ENCODE measurements around the gene TMEM135. TPM values are rescaled to one million over a fixed set of nuclear protein-coding genes. Genes with fewer than 3 reads are reported as not detected.

The TMEM135 gene
- total RNA-seq, 2 experiments from 2014 or later = 37.2 to 39.8 TPM

GRCh38 chr11:87057749-87058148 lies 20.0 kb downstream of the TMEM135 start:
- ChIA-PET POLR2A (no interaction called here), CTCF (no interaction called here)
- H3K27me3 Mint-ChIP-seq (ENCODE audit: low read depth) = no peaks in the 10 kb centered on the region
- H3K4me3 Mint-ChIP-seq = no peak overlapping the region
- H3K9me3 Mint-ChIP-seq (ENCODE audit: insufficient read depth) = no peaks in the 10 kb centered on the region
- H3K27ac Mint-ChIP-seq = no peak overlapping the region
- no peak for ATAC-seq
- DNase-seq = no peak
- no peaks in the 10 kb centered on the region for H3K4me1 Mint-ChIP-seq (ENCODE audit: low read depth)
- peaks cover 16% of the 10 kb centered on the region for H3K36me3 Mint-ChIP-seq (ENCODE audit: low read depth)

- no peak for DNase-seq
- Mint-ChIP-seq H3K27ac (no peak overlapping the region), H3K36me3 (ENCODE audit: low read depth) (peaks cover 18% of the 10 kb centered on the region), H3K9me3 (ENCODE audit: insufficient read depth) (no peaks in the 10 kb centered on the region), H3K27me3 (ENCODE audit: low read depth) (no peaks in the 10 kb centered on the region), H3K4me1 (ENCODE audit: low read depth) (no peaks in the 10 kb centered on the region), H3K4me3 (no peak overlapping the region)
- CTCF ChIA-PET = no interaction called here
- POLR2A ChIA-PET = no interaction called here
- ATAC-seq = no peak
These were observed 22.1 kb downstream of the TMEM135 start for GRCh38 chr11:87059596-87060390.

GRCh38 chr11:87061766-87062165 lies 24.0 kb downstream of the TMEM135 start:
- ChIA-PET POLR2A (no interaction called here), CTCF (no interaction called here)
- H3K4me3 Mint-ChIP-seq = no peak overlapping the region
- no peaks in the 10 kb centered on the region for H3K27me3 Mint-ChIP-seq (ENCODE audit: low read depth)
- H3K9me3 Mint-ChIP-seq (ENCODE audit: insufficient read depth) = no peaks in the 10 kb centered on the region
- peaks cover 18% of the 10 kb centered on the region for H3K36me3 Mint-ChIP-seq (ENCODE audit: low read depth)
- H3K27ac Mint-ChIP-seq = no peak overlapping the region
- DNase-seq (no peak), ATAC-seq (no peak)
- no peaks in the 10 kb centered on the region for H3K4me1 Mint-ChIP-seq (ENCODE audit: low read depth)

- ChIA-PET CTCF (no interaction called here), POLR2A (no interaction called here)
- H3K27me3 Mint-ChIP-seq (ENCODE audit: low read depth) = no peaks in the 10 kb centered on the region
- H3K36me3 Mint-ChIP-seq (ENCODE audit: low read depth) = peaks cover 10% of the 10 kb centered on the region
- H3K27ac Mint-ChIP-seq = no peak overlapping the region
- DNase-seq (no peak), ATAC-seq (no peak)
- no peaks in the 10 kb centered on the region for H3K9me3 Mint-ChIP-seq (ENCODE audit: insufficient read depth)
- H3K4me1 Mint-ChIP-seq (ENCODE audit: low read depth) = no peaks in the 10 kb centered on the region
- H3K4me3 Mint-ChIP-seq = no peak overlapping the region
These were observed 26.2 kb downstream of the TMEM135 start for GRCh38 chr11:87063982-87064381.

- H3K9me3 Mint-ChIP-seq (ENCODE audit: insufficient read depth) = no peaks in the 10 kb centered on the region
- DNase-seq = no peak
- no peaks in the 10 kb centered on the region for H3K27me3 Mint-ChIP-seq (ENCODE audit: low read depth)
- CTCF ChIA-PET = interaction anchor here (1.0 kb wide), 1 partner anchor 9 kb away, joined by 5 read pairs; no protein-coding TSS in a partner anchor
- no peak overlapping the region for H3K27ac Mint-ChIP-seq
- POLR2A ChIA-PET = no interaction called here
- no peak overlapping the region for H3K4me3 Mint-ChIP-seq
- H3K4me1 Mint-ChIP-seq (ENCODE audit: low read depth) = no peaks in the 10 kb centered on the region
- no peak for ATAC-seq
- H3K36me3 Mint-ChIP-seq (ENCODE audit: low read depth) = peaks cover 30% of the 10 kb centered on the region
These were observed 35.1 kb downstream of the TMEM135 start for GRCh38 chr11:87072787-87073186.

GRCh38 chr11:87076260-87076783 lies 38.6 kb downstream of the TMEM135 start:
- no peaks in the 10 kb centered on the region for H3K27me3 Mint-ChIP-seq (ENCODE audit: low read depth)
- peaks cover 5% of the 10 kb centered on the region for H3K4me1 Mint-ChIP-seq (ENCODE audit: low read depth)
- DNase-seq = no peak
- no peak overlapping the region for H3K4me3 Mint-ChIP-seq
- CTCF ChIA-PET = no interaction called here
- POLR2A ChIA-PET = no interaction called here
- no peaks in the 10 kb centered on the region for H3K9me3 Mint-ChIP-seq (ENCODE audit: insufficient read depth)
- H3K27ac Mint-ChIP-seq = no peak overlapping the region
- peaks cover 31% of the 10 kb centered on the region for H3K36me3 Mint-ChIP-seq (ENCODE audit: low read depth)
- no peak for ATAC-seq

GRCh38 chr11:87076874-87077429 lies 39.2 kb downstream of the TMEM135 start:
- H3K27ac Mint-ChIP-seq = no peak overlapping the region
- CTCF ChIA-PET = no interaction called here

GRCh38 chr11:87081358-87081757 lies 43.6 kb downstream of the TMEM135 start:
- Mint-ChIP-seq H3K36me3 (ENCODE audit: low read depth) (peaks cover 33% of the 10 kb centered on the region), H3K27ac (peak overlapping the region; percentile 90), H3K9me3 (ENCODE audit: insufficient read depth) (peaks cover 4% of the 10 kb centered on the region), H3K4me3 (peak overlapping the region; percentile 77), H3K4me1 (ENCODE audit: low read depth) (peaks cover 24% of the 10 kb centered on the region), H3K27me3 (ENCODE audit: low read depth) (no peaks in the 10 kb centered on the region)
- DNase-seq (no peak), ATAC-seq (peak; percentile 60)
- ChIA-PET CTCF (interaction anchor here (0.5 to 2.3 kb wide), 11 partner anchors 8 to 340 kb away, joined by 3 to 17 read pairs (median 4); partner anchors contain the start of gene TMEM135), POLR2A (interaction anchor here (0.6 to 1.4 kb wide), 3 partner anchors 29 to 204 kb away, joined by 3 to 6 read pairs (median 4); partner anchors contain the start of gene TMEM135)

More at GRCh38 chr11:87076874-87077429, 39.2 kb downstream of the TMEM135 start:
- H3K4me1 Mint-ChIP-seq (ENCODE audit: low read depth) = peaks cover 11% of the 10 kb centered on the region
- POLR2A ChIA-PET = no interaction called here
- no peak for DNase-seq
- H3K36me3 Mint-ChIP-seq (ENCODE audit: low read depth) = peaks cover 29% of the 10 kb centered on the region
- no peaks in the 10 kb centered on the region for H3K27me3 Mint-ChIP-seq (ENCODE audit: low read depth)
- no peak overlapping the region for H3K4me3 Mint-ChIP-seq
- ATAC-seq = no peak
- no peaks in the 10 kb centered on the region for H3K9me3 Mint-ChIP-seq (ENCODE audit: insufficient read depth)

- ChIA-PET CTCF (interaction anchor here (1.2 to 2.3 kb wide), 5 partner anchors 9 to 339 kb away, joined by 3 to 17 read pairs (median 5); partner anchors contain the start of gene TMEM135), POLR2A (interaction anchor here (1.2 to 1.4 kb wide), 2 partner anchors 45 to 206 kb away, joined by 4 to 6 read pairs; partner anchors contain the start of gene TMEM135)
- no peak overlapping the region for H3K4me3 Mint-ChIP-seq
These were observed 44.9 kb downstream of the TMEM135 start for GRCh38 chr11:87082590-87082989.

GRCh38 chr11:87083029-87083428 lies 45.3 kb downstream of the TMEM135 start:
- ChIA-PET POLR2A (no interaction called here), CTCF (interaction anchor here (1.8 to 2.3 kb wide), 3 partner anchors 10 to 45 kb away, joined by 5 to 17 read pairs (median 10); partner anchors contain the start of gene TMEM135)
- Mint-ChIP-seq H3K9me3 (ENCODE audit: insufficient read depth) (peaks cover 10% of the 10 kb centered on the region), H3K27me3 (ENCODE audit: low read depth) (no peaks in the 10 kb centered on the region), H3K4me3 (no peak overlapping the region), H3K27ac (peak overlapping the region; percentile 37), H3K36me3 (ENCODE audit: low read depth) (peaks cover 36% of the 10 kb centered on the region), H3K4me1 (ENCODE audit: low read depth) (peaks cover 24% of the 10 kb centered on the region)
- ATAC-seq = no peak
- no peak for DNase-seq

More at GRCh38 chr11:87082590-87082989, 44.9 kb downstream of the TMEM135 start:
- Mint-ChIP-seq H3K36me3 (ENCODE audit: low read depth) (peaks cover 35% of the 10 kb centered on the region), H3K27ac (no peak overlapping the region), H3K27me3 (ENCODE audit: low read depth) (no peaks in the 10 kb centered on the region), H3K9me3 (ENCODE audit: insufficient read depth) (peaks cover 10% of the 10 kb centered on the region), H3K4me1 (ENCODE audit: low read depth) (peaks cover 24% of the 10 kb centered on the region)
- DNase-seq (no peak), ATAC-seq (no peak)

- H3K4me3 Mint-ChIP-seq = no peak overlapping the region
- CTCF ChIA-PET = interaction anchor here (0.6 to 1.1 kb wide), 2 partner anchors 10 to 97 kb away, joined by 3 to 4 read pairs; no protein-coding TSS in a partner anchor
- no peaks in the 10 kb centered on the region for H3K4me1 Mint-ChIP-seq (ENCODE audit: low read depth)
- POLR2A ChIA-PET = no interaction called here
- DNase-seq (no peak), ATAC-seq (no peak)
- H3K9me3 Mint-ChIP-seq (ENCODE audit: insufficient read depth) = peaks cover 13% of the 10 kb centered on the region
- no peak overlapping the region for H3K27ac Mint-ChIP-seq
- no peaks in the 10 kb centered on the region for H3K27me3 Mint-ChIP-seq (ENCODE audit: low read depth)
- H3K36me3 Mint-ChIP-seq (ENCODE audit: low read depth) = peaks cover 44% of the 10 kb centered on the region
These were observed 54.4 kb downstream of the TMEM135 start for GRCh38 chr11:87092159-87092558.

- Mint-ChIP-seq H3K4me1 (ENCODE audit: low read depth) (peaks cover 3% of the 10 kb centered on the region), H3K4me3 (no peak overlapping the region), H3K36me3 (ENCODE audit: low read depth) (peaks cover 43% of the 10 kb centered on the region), H3K9me3 (ENCODE audit: insufficient read depth) (peaks cover 12% of the 10 kb centered on the region), H3K27me3 (ENCODE audit: low read depth) (no peaks in the 10 kb centered on the region), H3K27ac (no peak overlapping the region)
- ChIA-PET POLR2A (no interaction called here), CTCF (interaction anchor here (0.6 kb wide), 1 partner anchor 97 kb away, joined by 3 read pairs; no protein-coding TSS in a partner anchor)
- no peak for ATAC-seq
- no peak for DNase-seq
These were observed 54.8 kb downstream of the TMEM135 start for GRCh38 chr11:87092567-87092966.

Measured in activated CD8-positive, alpha-beta T cell treated with anti-CD3 and anti-CD28 coated beads, Interleukin-2, amount 10 ng/mL, durations not matched to agents 7 days and 5 days (primary cell).